CD8-positive, alpha-beta memory T cell (primary cell): ENCODE results near the gene ABCA4. TPM values are rescaled to one million over a fixed set of nuclear protein-coding genes. Genes with fewer than 3 reads are reported as not detected.

Source experiments
- CTCF ChIA-PET: fragments of 350-600 bp; sonication (Branson Sonifier 250); formaldehyde crosslinking; loops from one replicate; lab custom pipeline; 2021; ENCODE audit warnings: antibody characterized with exemption; lab: Charles Lee
- POLR2A ChIA-PET: fragments of 350-600 bp; sonication (Branson Sonifier 250); formaldehyde crosslinking; loops from one replicate; lab custom pipeline; 2021; ENCODE audit warnings: antibody characterized with exemption; lab: Charles Lee
- DNase-seq, 5 donors: peaks; one replicate each; pipeline versions ENCODE4 v3.0.0 to v3.0.0-alpha.2; 2020 to 2022; ENCODE audit warnings: mixed read lengths in 1 of 5
- H3K27ac ChIP-seq: one replicate; pipeline ENCODE4 v1.7.0; 2013; ENCODE audit warnings: low read depth, mild to moderate bottlenecking, low read length, moderate library complexity
- H3K27me3 ChIP-seq: 2 replicates; pipeline ENCODE4 v1.7.0; 2013; ENCODE audit warnings: low read length, mild to moderate bottlenecking; ENCODE audit not compliant: insufficient read depth, poor library complexity, severe bottlenecking
- H3K36me3 ChIP-seq: 2 replicates; pipeline ENCODE4 v1.7.0; 2013; ENCODE audit warnings: mild to moderate bottlenecking, low read length, moderate library complexity; ENCODE audit not compliant: insufficient read depth
- H3K4me1 ChIP-seq: 2 replicates; pipeline ENCODE4 v1.7.0; 2013; ENCODE audit warnings: mild to moderate bottlenecking, low read length, moderate library complexity; ENCODE audit not compliant: insufficient read depth
- H3K4me3 ChIP-seq: 2 replicates; pipeline ENCODE4 v1.7.0; 2013; ENCODE audit warnings: mild to moderate bottlenecking, low read length
- H3K9me3 ChIP-seq: 2 replicates; pipeline ENCODE4 v1.7.0; 2013; ENCODE audit warnings: mild to moderate bottlenecking, low read length
- H3K27ac Mint-ChIP-seq, 8 donors: one replicate each; pipeline ENCODE4 v1.8.0; 2020 to 2021; ENCODE audit warnings: mixed read lengths in 8 of 8, mild to moderate bottlenecking in 6 of 8, inconsistent platforms in 3 of 8, moderate library complexity in 3 of 8
- H3K27me3 Mint-ChIP-seq, 2 donors: one replicate each; pipeline ENCODE4 v1.8.0; 2020 to 2021; ENCODE audit warnings: mixed read lengths in 2 of 2, mild to moderate bottlenecking in 1 of 2, moderate library complexity in 1 of 2
- H3K36me3 Mint-ChIP-seq, 3 donors: one replicate each; pipeline ENCODE4 v1.8.0; 2020 to 2021; ENCODE audit warnings: mixed read lengths in 3 of 3, inconsistent platforms in 1 of 3, mild to moderate bottlenecking in 1 of 3
- H3K4me1 Mint-ChIP-seq, 3 donors: one replicate each; pipeline ENCODE4 v1.8.0; 2020 to 2021; ENCODE audit warnings: mixed read lengths in 3 of 3, inconsistent platforms in 1 of 3, mild to moderate bottlenecking in 1 of 3
- H3K4me3 Mint-ChIP-seq, 7 donors: one replicate each; pipeline ENCODE4 v1.8.0; 2020 to 2021; ENCODE audit warnings: mixed read lengths in 7 of 7, mild to moderate bottlenecking in 6 of 7, moderate library complexity in 4 of 7, inconsistent platforms in 2 of 7
- H3K9me3 Mint-ChIP-seq, 5 donors: one replicate each; pipeline ENCODE4 v1.8.0; 2020 to 2022; ENCODE audit warnings: mixed read lengths in 5 of 5, mild to moderate bottlenecking in 3 of 5, moderate library complexity in 2 of 5, inconsistent platforms in 1 of 5
- polyA plus RNA-seq: library from polyadenylated mRNA; unstranded; fragments of 300-500 nt; fragmentation: Illumina TruSeq; gene quantifications from one replicate; pipeline ENCODE4 v1.2.3, GENCODE V29; 2021
- total RNA-seq, 2 experiments: library from RNA; stranded (reverse); gene quantifications; one replicate each; pipeline ENCODE4 v1.2.3, GENCODE V29; 2021

ABCA4 gene
- total and polyA plus RNA-seq, 3 experiments from 2014 or later = not detected

GRCh38 chr1:93963585-93963984 is 157.4 kb downstream of the ABCA4 start:
- H3K4me1 ChIP-seq = no peaks in the 10 kb centered on the region
- no peaks in the 10 kb centered on the region for H3K9me3 ChIP-seq
- peaks cover 0 to under 1% (median 0%) of the 10 kb centered on the region in 5 donors for H3K9me3 Mint-ChIP-seq
- H3K27ac Mint-ChIP-seq = no peak overlapping the region
- peaks cover 4% of the 10 kb centered on the region in 2 donors for H3K27me3 Mint-ChIP-seq
- no peak for DNase-seq
- no peaks in the 10 kb centered on the region for H3K27me3 ChIP-seq
- no peak overlapping the region for H3K4me3 ChIP-seq
- no peak overlapping the region for H3K4me3 Mint-ChIP-seq
- no peak overlapping the region for H3K27ac ChIP-seq
- CTCF ChIA-PET = no interaction called here
- POLR2A ChIA-PET = no interaction called here
- no peaks in the 10 kb centered on the region for H3K4me1 Mint-ChIP-seq
- H3K36me3 Mint-ChIP-seq = peaks cover 0 to 11% (median 2%) of the 10 kb centered on the region in 3 donors
- no peaks in the 10 kb centered on the region for H3K36me3 ChIP-seq

- Mint-ChIP-seq H3K27ac (no peak overlapping the region), H3K4me1 (no peaks in the 10 kb centered on the region), H3K9me3 (peaks cover 0 to 14% (median 11%) of the 10 kb centered on the region in 5 donors), H3K36me3 (peaks cover 0 to 22% (median 5%) of the 10 kb centered on the region in 3 donors), H3K4me3 (no peak overlapping the region), H3K27me3 (peaks cover 4 to 6% of the 10 kb centered on the region in 2 donors)
- DNase-seq = no peak
- POLR2A ChIA-PET = no interaction called here
- H3K4me3 ChIP-seq = no peak overlapping the region
- no peaks in the 10 kb centered on the region for H3K9me3 ChIP-seq
- no peaks in the 10 kb centered on the region for H3K27me3 ChIP-seq
- no peak overlapping the region for H3K27ac ChIP-seq
- no peaks in the 10 kb centered on the region for H3K4me1 ChIP-seq
- CTCF ChIA-PET = no interaction called here
- no peaks in the 10 kb centered on the region for H3K36me3 ChIP-seq
These were observed 159.0 kb downstream of the ABCA4 start for GRCh38 chr1:93961906-93962305.

- no peak for DNase-seq
- Histone ChIP-seq H3K4me1 (no peaks in the 10 kb centered on the region), H3K4me3 (no peak overlapping the region), H3K27ac (no peak overlapping the region), H3K9me3 (peaks cover 1% of the 10 kb centered on the region), H3K36me3 (no peaks in the 10 kb centered on the region), H3K27me3 (no peaks in the 10 kb centered on the region)
- CTCF ChIA-PET = no interaction called here
- no peak overlapping the region for H3K4me3 Mint-ChIP-seq
- peaks cover 0 to 22% (median 5%) of the 10 kb centered on the region in 3 donors for H3K36me3 Mint-ChIP-seq
- H3K27ac Mint-ChIP-seq = no peak overlapping the region
- POLR2A ChIA-PET = no interaction called here
- H3K27me3 Mint-ChIP-seq = peaks cover 4 to 5% of the 10 kb centered on the region in 2 donors
- H3K9me3 Mint-ChIP-seq = peaks cover 0 to 18% (median 14%) of the 10 kb centered on the region in 5 donors
- no peaks in the 10 kb centered on the region for H3K4me1 Mint-ChIP-seq
These were observed 159.5 kb downstream of the ABCA4 start for GRCh38 chr1:93961443-93961842.

GRCh38 chr1:93960641-93961147 is 160.3 kb downstream of the ABCA4 start:
- peaks cover 7 to 26% (median 20%) of the 10 kb centered on the region in 5 donors for H3K9me3 Mint-ChIP-seq
- no peak overlapping the region for H3K27ac Mint-ChIP-seq
- Histone ChIP-seq H3K36me3 (no peaks in the 10 kb centered on the region), H3K27me3 (no peaks in the 10 kb centered on the region), H3K9me3 (peaks cover 6% of the 10 kb centered on the region), H3K4me1 (no peaks in the 10 kb centered on the region), H3K4me3 (no peak overlapping the region), H3K27ac (no peak overlapping the region)
- POLR2A ChIA-PET = no interaction called here
- H3K4me3 Mint-ChIP-seq = no peak overlapping the region
- peaks cover 0 to 27% (median 5%) of the 10 kb centered on the region in 3 donors for H3K36me3 Mint-ChIP-seq
- peaks cover 4% of the 10 kb centered on the region in 2 donors for H3K27me3 Mint-ChIP-seq
- CTCF ChIA-PET = no interaction called here
- no peak for DNase-seq
- no peaks in the 10 kb centered on the region for H3K4me1 Mint-ChIP-seq

GRCh38 chr1:93959413-93959812 is 161.5 kb downstream of the ABCA4 start:
- Mint-ChIP-seq H3K4me3 (no peak overlapping the region), H3K9me3 (peaks cover 16 to 38% (median 30%) of the 10 kb centered on the region in 5 donors), H3K27ac (no peak overlapping the region), H3K36me3 (peaks cover 5 to 39% (median 7%) of the 10 kb centered on the region in 3 donors), H3K4me1 (no peaks in the 10 kb centered on the region), H3K27me3 (peaks cover 4% of the 10 kb centered on the region in 2 donors)
- CTCF ChIA-PET = no interaction called here
- peaks cover 6% of the 10 kb centered on the region for H3K9me3 ChIP-seq
- H3K4me3 ChIP-seq = no peak overlapping the region
- no peaks in the 10 kb centered on the region for H3K4me1 ChIP-seq
- H3K27me3 ChIP-seq = no peaks in the 10 kb centered on the region
- no peak for DNase-seq
- no peak overlapping the region for H3K27ac ChIP-seq
- no peaks in the 10 kb centered on the region for H3K36me3 ChIP-seq
- POLR2A ChIA-PET = no interaction called here

GRCh38 chr1:93958726-93959100 is 162.2 kb downstream of the ABCA4 start:
- H3K4me1 Mint-ChIP-seq = no peaks in the 10 kb centered on the region
- Histone ChIP-seq H3K4me3 (no peak overlapping the region), H3K4me1 (no peaks in the 10 kb centered on the region), H3K27me3 (no peaks in the 10 kb centered on the region), H3K36me3 (no peaks in the 10 kb centered on the region), H3K9me3 (peaks cover 6% of the 10 kb centered on the region), H3K27ac (no peak overlapping the region)
- peaks cover 23 to 45% (median 35%) of the 10 kb centered on the region in 5 donors for H3K9me3 Mint-ChIP-seq
- POLR2A ChIA-PET = no interaction called here
- no peak overlapping the region for H3K4me3 Mint-ChIP-seq
- H3K27ac Mint-ChIP-seq = no peak overlapping the region
- DNase-seq = no peak
- peaks cover 4% of the 10 kb centered on the region in 2 donors for H3K27me3 Mint-ChIP-seq
- H3K36me3 Mint-ChIP-seq = peaks cover 5 to 45% (median 7%) of the 10 kb centered on the region in 3 donors
- CTCF ChIA-PET = no interaction called here

GRCh38 chr1:93958032-93958725 is 162.8 kb downstream of the ABCA4 start:
- no peak overlapping the region for H3K4me3 Mint-ChIP-seq
- no peak overlapping the region for H3K27ac Mint-ChIP-seq
- ChIA-PET POLR2A (no interaction called here), CTCF (no interaction called here)
- no peaks in the 10 kb centered on the region for H3K4me1 ChIP-seq
- H3K9me3 ChIP-seq = peaks cover 6% of the 10 kb centered on the region
- no peak for DNase-seq
- H3K9me3 Mint-ChIP-seq = peaks cover 26 to 49% (median 38%) of the 10 kb centered on the region in 5 donors
- peaks cover 5 to 48% (median 7%) of the 10 kb centered on the region in 3 donors for H3K36me3 Mint-ChIP-seq
- no peaks in the 10 kb centered on the region for H3K36me3 ChIP-seq
- H3K27me3 Mint-ChIP-seq = peaks cover 4% of the 10 kb centered on the region in 2 donors
- H3K27me3 ChIP-seq = no peaks in the 10 kb centered on the region
- no peaks in the 10 kb centered on the region for H3K4me1 Mint-ChIP-seq
- H3K4me3 ChIP-seq = no peak overlapping the region
- no peak overlapping the region for H3K27ac ChIP-seq

GRCh38 chr1:93955765-93956164 is 165.2 kb downstream of the ABCA4 start:
- DNase-seq = no peak
- ChIA-PET POLR2A (no interaction called here), CTCF (no interaction called here)
- H3K9me3 Mint-ChIP-seq = peaks cover 45 to 72% (median 61%) of the 10 kb centered on the region in 5 donors
- H3K27ac ChIP-seq = no peak overlapping the region
- peaks cover 5 to 63% (median 7%) of the 10 kb centered on the region in 3 donors for H3K36me3 Mint-ChIP-seq
- H3K4me3 ChIP-seq = no peak overlapping the region
- H3K27ac Mint-ChIP-seq = no peak overlapping the region
- peaks cover 6% of the 10 kb centered on the region for H3K9me3 ChIP-seq
- H3K27me3 Mint-ChIP-seq = peaks cover 4% of the 10 kb centered on the region in 2 donors
- no peak overlapping the region for H3K4me3 Mint-ChIP-seq
- no peaks in the 10 kb centered on the region for H3K4me1 Mint-ChIP-seq
- H3K36me3 ChIP-seq = no peaks in the 10 kb centered on the region
- H3K4me1 ChIP-seq = no peaks in the 10 kb centered on the region
- no peaks in the 10 kb centered on the region for H3K27me3 ChIP-seq
